Activated gamma-delta T cell treated with Interleukin-2 at 50 U/mL for 16 hours (primary cell): ENCODE results near the gene OBSCN.
"Not testable (repeated sequence)": the region's sequence is repeated elsewhere in the genome, so short reads cannot be mapped to it uniquely, and the experiment has no call there.

Experiments
- DNase-seq: peaks from one replicate; pipeline ENCODE4 v3.0.0-alpha.2; 2020

The OBSCN gene

DNA sequence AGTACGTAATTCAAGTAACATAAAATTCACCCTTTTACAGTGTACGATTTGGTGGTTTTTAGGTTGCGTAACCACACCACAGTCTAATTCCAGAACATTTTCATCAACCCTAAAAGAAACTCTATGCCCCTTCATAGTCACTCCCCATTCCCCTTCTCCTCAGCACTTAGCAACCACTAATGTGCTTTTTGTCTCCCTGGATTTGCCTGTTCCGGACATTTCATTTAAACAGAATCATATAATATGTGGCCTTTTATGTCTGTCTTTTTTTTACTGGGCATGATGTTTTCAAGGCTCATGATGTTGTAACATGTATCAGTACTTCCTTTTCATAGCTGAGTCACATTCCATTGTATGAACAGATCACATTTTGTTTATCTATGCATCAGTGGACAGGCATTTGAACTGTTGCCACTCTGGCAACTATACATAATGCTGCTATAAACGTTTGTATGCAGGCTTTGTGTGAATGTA lies 20.8 kb downstream of the OBSCN start:
- no peak for DNase-seq

DNA sequence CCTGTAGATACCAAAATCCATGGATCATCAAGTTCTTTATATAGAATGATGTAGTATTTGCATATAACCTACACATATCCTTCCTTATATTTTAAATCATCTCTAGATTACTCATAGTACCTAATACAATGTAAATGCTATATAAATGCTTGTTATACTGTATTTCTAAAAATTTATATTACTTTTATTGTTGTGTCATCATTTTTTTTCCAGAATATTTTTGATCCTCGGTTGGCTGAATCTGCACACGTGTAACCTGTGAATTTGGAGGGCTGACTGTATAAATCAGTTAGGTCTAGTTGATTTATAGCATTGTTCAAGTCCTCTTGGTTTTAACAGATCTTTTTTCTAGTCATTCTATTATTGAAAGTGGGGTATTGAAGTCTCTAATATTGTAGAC lies 23.3 kb downstream of the OBSCN start:
- no peak for DNase-seq

DNA sequence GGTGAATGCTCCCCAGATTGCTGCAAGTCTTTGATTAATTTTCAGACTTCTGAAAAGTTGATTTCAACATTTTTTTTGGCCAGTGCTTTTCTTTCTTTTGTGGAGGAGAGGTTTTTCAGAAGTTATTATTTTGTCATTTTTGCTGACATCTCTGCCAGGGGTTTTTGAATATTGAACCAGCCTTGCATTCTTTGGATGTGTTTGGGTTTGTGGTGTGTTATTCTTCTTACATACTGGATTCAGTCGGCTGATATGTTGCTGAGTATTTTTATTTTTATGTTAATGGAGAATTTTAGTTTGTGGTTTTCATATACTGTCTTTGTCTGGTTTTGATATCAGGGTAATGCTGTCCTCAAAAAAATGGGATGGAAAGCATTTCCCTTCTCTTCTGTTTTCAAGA lies 25.3 kb downstream of the OBSCN start:
- no peak for DNase-seq

DNA sequence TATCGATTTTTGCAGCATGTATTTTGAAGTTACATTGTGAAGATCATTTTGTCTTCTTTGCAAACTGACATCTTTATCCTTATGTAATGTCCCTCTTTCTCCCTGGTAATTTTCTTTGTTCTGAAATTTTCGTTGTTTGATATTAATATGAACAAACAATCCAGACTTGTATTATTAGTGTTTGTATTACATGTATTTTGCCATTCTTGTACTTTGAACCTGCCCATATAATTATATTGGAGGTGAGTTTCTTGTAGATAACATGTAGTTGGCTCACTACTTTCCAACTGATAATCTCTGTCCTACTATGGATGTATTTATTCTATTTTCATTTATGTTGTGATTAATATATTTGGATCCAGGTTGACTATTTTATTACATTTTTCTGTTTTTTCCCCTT lies 27.1 kb downstream of the OBSCN start:
- DNase-seq, result no peak

DNA sequence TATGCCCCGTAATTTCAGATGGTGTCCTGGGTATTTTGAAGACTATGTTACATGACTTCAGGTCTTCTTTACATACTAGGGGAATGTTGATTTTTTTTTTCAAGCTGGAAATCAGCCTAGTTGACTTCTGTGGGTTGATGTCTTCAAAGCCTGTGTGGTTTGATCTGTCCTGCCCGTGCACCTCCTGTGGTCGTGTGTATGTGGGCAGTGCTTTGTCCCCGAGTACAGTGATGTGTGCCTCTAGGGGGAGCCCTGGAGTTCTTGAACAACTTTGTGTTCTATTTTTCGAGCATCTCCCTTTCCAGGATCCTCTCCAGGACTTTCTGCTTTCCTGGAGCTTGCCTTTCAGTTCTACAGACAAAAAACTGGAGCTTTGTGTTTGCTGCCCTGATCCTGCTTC lies 28.9 kb downstream of the OBSCN start:
- no peak for DNase-seq

DNA sequence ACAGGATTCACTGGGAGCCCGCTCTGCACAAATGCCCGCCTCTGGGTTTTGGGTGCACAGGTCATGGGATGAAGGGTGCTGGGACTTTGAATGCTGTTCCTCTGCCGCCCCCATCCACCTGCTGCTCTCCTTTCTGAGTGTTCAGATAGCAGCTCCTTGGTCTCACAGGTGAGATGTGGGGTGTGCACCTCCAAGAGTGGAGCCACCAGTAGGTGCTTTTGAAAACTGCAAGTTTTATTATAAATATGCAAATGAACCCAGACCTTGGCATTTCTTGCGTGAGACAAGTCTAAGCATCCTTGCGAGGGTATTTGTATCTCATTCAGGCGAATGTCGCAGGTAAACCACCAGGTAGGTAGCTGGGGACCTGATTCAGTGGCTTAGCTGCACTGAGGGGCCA lies 30.2 kb downstream of the OBSCN start:
- DNase-seq, result no peak

DNA sequence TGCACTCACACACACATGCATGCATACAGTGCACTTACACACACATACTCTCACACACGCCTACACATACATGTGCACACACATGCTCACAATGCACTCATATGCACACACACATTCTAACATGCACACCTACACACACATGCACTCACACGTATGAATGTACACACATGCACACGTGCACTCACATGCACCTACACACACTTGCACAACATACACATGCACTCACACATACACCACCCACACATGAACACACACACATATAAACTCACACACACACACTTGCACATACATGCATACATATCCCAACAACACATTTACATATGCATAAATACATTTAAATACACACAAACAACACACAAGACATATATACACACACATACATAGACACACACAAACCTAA lies 30.6 kb downstream of the OBSCN start:
- DNase-seq, result no peak

DNA sequence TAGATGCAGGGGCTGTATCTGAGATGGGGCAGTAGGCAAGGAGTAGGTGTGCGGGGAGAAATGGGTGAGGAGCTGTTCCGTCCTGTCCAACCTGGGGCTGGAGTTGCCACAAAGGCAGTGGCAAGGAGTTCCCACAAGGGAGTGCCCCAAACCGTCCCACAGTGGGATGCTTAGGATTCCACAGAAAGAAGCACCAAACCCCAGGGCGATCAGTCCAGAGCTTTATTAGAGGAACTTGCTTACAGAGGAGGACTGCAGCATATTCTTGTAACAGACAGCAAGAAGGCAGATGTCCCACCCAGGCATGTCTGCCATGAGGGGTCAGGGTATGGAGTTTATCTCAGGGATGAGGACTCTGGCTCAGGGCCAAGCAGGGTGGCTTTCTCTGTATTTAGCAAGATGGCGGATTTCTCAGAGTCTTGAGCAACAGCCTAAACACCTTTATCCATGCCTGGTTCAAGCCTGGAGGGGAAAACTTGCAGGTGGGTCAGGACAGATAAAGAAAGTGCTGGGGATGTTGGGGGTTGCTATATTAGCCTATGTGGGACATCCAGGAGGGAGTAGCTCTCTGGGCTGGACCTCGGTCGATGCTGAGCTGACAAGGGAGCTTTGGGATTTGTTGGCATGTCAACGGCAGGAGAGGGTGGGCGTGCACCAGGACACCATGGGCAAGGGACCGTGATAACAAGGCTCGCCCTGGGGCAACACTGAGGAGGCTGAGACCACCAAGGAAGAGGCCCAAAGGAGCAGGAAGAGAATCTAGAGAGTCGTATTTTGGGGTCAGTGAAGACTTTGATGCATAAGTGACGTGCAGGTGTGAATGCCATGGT lies 32.8 kb downstream of the OBSCN start:
- DNase-seq, result no peak

DNA sequence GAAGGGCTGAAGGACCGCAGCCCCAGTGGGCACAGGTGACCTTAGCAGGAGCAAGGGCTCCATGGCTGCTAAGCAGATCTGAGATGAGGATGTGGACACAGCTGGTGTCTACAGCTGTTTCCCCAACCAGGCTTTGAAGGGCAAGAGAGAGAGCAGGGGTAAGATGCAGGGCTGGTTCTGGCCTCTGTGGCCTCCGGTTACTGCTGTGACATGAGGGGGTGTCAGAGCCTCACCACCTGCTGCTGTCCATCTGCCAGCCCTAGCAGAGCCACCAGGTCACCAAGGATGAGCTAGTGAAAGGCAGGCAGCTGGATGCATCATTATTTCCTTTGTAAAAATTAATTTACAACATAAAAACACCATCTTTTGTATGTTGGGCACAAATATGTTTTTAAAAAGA lies 33.4 kb downstream of the OBSCN start:
- no peak for DNase-seq

DNA sequence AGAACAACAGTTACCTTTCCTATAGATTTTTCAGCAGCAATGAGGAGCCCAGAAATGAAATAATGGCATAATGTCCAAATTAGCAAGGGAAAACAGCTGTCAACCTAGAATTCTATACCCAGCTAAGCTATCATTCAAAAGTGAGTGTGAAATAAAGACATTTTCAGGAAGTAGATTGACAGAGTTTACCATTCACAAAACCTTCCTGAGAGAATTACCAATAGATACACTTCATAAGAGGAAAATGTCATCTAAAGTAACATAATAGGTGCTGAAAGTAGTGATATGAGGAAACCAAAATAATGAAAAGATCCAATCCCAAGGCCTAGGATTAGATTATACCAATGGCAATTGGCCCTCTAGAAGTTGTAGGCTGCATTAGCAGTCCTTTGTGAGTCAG lies 34.6 kb downstream of the OBSCN start:
- no peak for DNase-seq

DNA sequence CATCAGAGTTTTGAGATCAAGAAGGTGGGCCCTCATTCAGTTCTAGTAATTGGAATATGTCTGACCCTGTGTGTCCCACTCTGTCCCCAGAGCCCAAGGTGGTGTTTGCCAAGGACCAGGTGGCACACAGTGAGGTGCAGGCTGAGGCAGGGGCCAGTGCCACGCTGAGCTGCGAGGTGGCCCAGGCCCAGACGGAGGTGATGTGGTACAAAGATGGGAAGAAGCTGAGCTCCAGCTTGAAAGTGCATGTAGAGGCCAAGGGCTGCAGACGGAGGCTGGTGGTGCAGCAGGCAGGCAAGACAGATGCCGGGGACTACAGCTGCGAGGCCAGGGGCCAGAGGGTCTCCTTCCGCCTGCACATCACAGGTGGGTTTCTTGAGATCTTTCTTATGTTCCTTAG lies 35.2 kb downstream of the OBSCN start:
- no peak for DNase-seq

DNA sequence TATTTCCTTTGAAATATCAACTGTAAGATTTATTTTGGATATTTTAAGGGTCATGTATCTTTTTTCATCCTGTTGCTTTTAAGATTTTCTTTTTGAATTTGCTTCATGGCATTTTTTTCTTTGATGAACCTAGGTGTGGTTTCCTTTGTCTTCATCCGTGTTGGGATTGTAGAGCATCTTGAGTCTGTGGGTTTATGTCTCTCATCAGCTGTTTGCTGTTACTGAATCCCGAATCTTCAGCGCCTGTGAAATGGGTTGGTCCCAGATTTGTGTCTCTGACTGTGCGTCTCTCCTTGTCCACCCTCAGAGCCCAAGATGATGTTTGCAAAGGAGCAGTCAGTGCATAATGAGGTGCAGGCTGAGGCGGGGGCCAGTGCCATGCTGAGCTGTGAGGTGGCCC lies 36.1 kb downstream of the OBSCN start:
- not testable (repeated sequence) for DNase-seq

DNA sequence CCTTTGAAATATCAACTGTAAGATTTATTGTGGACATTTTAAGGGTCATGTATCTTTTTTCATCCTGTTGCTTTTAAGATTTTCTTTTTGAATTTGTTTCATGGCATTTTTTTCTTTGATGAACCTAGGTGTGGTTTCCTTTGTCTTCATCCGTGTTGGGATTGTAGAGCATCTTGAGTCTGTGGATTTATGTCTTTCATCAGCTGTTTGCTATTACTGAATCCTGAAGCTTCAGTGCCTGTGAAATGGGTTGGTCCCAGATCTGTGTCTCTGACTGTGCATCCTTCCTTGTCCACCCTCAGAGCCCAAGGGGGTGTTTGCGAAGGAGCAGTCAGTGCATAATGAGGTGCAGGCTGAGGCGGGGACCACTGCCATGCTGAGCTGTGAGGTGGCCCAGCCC lies 37.3 kb downstream of the OBSCN start:
- no peak for DNase-seq

DNA sequence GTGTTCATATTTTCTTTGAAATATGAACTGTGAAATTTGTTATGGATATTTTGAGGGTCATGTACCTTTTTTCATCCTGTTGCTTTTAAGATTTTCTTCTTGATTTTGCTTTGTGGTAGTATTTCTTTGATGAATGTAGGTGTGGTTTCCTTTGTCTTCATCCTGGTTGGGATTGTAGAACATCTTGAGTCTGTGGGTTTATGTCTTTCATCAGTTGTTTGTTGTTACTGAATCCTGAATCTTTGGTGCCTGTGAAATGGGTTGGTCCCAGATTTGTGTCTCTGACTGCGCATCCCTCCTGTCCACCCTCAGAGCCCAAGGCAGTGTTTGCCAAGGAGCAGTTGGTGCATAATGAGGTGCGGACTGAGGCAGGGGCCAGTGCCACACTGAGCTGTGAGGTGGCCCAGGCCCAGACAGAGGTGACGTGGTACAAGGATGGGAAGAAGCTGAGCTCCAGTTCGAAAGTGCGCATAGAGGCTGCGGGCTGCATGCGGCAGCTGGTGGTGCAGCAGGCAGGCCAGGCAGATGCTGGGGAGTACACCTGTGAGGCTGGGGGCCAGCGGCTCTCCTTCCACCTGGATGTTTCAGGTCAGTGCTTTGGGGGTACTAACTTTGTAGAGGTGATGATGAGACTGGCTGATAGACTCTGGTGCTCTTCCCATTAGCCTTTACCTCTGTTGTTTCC lies 38.5 kb downstream of the OBSCN start:
- DNase-seq, result no peak

DNA sequence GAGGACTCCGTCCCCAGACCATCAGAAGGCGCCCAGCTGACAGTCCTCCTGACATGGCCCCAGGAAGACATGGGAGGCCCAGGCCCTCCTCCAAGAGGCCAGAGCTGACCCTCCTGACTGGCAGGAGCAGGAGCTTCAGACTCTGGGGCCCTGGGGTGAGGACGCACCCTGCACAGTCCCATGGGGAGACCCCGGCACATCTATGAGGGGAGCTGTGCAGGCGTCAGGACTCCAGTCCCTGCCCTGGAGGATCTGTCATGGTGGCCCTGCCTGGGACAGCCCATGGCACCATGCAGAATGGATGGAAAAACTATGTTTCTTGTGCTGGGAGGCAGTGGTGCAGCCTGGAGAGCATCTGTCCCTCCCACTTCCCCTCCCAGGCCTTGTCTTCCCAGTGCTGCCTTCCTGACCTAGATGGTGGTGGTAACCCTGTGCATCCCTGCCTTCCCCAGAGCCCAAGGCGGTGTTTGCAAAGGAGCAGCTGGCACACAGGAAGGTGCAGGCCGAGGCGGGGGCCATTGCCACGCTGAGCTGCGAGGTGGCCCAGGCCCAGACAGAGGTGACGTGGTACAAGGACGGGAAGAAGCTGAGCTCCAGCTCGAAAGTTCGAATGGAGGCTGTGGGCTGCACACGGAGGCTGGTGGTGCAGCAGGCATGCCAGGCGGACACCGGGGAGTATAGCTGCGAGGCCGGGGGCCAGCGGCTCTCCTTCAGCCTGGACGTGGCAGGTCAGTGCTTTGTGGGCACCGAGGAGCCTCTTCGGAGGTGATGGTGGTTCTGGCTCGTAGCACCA lies 41.9 kb downstream of the OBSCN start:
- no peak for DNase-seq

DNA sequence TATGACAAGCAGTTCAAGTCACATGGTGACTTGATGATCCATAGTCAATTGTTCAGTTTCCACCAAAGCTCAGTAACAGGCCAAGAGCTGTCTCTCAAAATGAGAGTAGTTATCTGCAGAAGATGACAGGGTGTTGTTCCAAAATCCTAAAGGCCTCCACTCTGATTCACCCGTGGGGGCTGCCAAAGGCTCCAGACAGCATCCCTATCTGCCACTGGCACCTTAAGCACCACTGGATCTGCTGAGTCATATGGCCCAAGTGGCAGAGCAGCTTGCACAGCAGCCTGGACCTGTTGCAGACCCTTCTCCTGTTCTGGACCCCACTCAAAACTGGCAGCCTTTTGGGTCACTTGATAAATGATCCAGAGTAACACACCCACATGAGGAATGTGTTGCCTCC lies 44.6 kb downstream of the OBSCN start:
- not testable (repeated sequence) for DNase-seq

DNA sequence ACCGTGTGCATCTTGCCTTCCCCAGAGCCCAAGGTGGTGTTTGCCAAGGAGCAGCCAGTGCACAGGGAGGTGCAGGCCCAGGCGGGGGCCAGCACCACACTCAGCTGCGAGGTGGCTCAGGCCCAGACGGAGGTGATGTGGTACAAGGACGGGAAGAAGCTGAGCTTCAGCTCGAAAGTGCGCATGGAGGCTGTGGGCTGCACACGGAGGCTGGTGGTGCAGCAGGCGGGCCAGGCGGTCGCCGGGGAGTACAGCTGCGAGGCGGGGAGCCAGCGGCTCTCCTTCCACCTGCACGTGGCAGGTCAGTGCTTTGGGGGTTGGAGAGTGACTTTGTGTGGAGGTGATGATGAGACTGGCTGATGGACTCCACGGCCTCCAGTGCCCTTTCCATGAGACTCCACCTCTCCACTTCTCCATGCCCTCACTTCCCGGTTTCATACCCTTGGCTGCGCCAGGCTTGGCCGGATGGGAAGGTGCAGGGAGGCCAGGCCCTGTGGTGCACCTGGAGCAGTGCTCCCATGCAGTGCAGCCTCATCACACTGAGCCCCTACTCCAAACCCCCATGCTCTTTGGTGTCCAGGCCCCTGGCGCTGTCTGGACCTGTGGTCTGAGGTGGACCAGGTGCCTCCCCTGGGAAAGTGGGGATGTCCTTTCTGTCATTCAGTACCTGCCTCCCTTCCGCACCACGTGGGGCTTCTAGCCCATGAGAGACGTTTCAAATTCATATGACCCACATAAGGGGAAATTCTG lies 49.0 kb downstream of the OBSCN start:
- DNase-seq, result no peak

DNA sequence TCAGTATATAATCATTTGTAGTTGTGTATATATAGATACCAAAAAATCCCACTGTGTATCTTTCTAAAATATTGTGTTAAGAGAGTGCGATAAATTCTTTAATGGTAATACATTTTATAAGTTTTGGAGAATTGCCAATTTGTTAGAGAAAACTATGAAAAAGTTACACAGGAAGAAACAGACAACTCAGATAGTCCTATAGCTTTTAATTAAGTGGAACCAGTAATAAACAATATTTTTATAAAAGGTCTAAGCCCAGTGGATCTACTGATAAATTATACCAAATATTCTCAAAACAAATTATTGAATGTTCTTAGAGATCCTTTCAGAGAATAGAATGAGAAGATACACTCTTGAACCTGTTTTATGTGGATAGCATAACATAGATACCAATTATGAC lies 50.6 kb downstream of the OBSCN start:
- DNase-seq, result no peak

DNA sequence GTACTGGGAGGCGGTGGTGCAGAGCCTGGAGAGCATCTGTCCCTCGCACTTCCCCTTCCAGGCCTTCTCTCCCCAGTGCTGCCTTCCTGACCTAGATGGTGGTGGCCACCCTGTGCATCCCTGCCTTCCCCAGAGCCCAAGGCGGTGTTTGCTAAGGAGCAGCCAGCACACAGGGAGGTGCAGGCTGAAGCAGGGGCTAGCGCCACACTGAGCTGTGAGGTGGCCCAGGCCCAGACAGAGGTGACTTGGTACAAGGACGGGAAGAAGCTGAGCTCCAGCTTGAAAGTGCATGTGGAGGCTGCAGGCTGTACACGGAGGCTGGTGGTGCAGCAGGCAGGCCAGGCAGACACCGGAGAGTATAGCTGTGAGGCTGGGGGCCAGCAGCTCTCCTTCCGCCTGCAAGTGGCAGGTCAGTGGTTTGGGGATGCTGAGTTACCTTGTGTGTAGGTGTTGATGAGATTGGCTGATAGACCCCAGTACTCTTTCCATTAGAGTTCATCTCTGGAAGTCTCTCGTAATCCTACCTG lies 51.6 kb downstream of the OBSCN start:
- DNase-seq, result no peak

DNA sequence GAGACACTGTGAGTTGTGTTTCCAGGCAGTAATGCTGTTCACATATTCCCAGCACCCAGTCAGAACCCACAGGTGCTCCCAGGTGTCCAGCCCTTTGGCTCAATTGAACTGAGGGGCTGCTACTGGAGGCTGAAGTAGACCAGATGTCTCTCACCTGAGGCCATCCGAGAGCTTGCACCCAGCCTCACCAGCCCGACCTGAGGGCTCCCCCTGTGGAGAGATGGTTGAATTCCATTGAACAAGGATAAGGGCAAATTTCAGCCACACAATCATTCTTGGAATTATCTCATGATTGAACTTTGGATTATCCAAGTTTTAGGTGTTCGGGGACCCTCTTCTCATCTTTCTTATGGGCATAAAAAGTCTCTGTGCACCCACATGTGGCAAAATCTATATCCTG lies 52.1 kb downstream of the OBSCN start:
- no peak for DNase-seq

DNA sequence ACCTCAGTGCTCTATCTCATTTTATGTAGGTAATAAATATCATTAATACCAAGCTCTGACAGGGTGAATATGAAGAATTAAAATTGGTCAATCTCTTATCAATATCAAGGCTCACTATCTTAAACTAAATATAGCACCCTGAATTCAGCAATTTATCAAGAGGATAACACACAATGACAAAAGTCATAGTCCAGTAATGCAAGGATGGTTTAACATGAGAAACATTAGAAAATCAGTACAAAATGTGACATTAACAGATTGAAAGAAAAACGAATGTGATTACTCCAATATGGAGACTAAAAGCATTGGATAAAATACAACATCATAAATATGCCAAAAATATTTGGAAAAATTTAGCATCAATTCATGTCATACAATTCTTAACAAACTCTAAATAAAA lies 53.9 kb downstream of the OBSCN start:
- DNase-seq, result no peak

DNA sequence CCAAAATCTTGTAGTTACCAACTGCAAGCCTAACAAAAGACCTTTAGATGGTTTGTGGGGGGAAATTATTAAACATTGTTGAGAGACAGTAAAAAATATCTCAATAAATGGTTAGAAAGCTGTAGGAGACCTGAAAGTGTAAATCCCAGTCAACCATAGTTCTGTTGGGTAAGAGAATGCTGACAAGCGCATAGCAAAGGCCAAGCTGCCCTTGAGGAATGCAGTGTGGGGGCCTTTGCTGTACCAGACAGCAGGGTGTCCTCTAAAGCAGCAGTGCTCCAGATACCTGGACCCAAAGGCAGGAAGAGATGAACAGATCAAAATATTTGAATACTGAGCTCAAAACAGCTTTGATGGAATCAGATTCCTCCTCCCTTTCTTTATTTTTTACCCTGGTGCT lies 54.6 kb downstream of the OBSCN start:
- DNase-seq, result no peak

DNA sequence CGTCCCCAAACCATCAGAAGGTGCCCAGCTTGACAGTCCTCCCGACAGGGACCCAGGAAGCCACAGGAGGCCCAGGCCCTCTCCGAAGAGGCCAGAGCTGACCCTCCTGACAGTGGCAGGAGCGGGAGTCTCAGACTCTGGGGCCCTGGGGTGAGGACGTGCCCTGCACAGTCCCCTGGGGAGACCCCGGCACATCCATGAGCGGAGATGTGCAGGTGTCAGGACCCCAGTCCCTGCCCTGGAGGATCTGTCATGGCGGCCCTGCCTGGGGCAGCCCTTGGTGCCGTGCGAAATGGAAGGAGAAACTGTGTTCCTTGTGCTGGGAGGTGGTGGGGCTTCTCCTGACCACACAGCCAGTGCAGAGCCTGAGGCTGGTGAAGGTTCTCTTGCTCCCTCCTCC lies 55.8 kb downstream of the OBSCN start:
- no peak for DNase-seq
